GM13977 (cell line): Measurements from ENCODE around the gene FRAS1.

Experiments used
- DNase-seq: peaks from one replicate; pipeline ENCODE4 v3.0.0; 2012; ENCODE audit warnings: low spot score
- in situ Hi-C: fragments of 300-500 bp; cut with MboI; formaldehyde crosslinking; loops from one replicate; pipeline ENCODE4 v1.12.0; 2022; ENCODE audit warnings: low sequenced_read_pairs, low pct_unique_long_range_greater_than_20kb, mixed read lengths, inconsistent platforms; ENCODE audit not compliant: unreplicated experiment
- TF ChIP-seq, protein P1 (sequence below): IDR thresholded peaks from 2 replicates; pipeline ENCODE4 v1.5.1; 2012; ENCODE audit warnings: mild to moderate bottlenecking, control low read depth; ENCODE audit not compliant: insufficient read depth; ENCODE audit errors: extremely low read depth, missing control alignments

Gene FRAS1

DNA sequence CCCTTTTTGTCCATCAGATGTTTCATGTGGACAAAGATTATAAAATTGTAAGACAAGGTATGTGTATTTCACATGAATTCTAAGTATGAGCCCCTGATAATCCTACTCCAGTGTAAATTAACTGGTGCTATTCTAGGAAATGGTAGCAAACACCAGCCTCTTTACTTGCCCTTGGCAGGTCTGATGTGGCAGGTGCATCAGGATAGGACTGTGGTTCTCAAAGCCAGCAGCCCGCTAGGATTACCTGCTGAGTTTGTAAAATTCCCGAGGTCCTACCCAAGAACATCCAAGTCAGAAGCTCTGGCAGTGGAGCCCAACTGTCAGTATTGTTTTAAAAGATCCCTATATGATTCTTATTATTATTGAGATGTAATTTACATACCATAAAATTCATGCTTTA lies 320.4 kb downstream of the FRAS1 start:
- DNase-seq, result no peak
- TF ChIP-seq, protein P1, sequence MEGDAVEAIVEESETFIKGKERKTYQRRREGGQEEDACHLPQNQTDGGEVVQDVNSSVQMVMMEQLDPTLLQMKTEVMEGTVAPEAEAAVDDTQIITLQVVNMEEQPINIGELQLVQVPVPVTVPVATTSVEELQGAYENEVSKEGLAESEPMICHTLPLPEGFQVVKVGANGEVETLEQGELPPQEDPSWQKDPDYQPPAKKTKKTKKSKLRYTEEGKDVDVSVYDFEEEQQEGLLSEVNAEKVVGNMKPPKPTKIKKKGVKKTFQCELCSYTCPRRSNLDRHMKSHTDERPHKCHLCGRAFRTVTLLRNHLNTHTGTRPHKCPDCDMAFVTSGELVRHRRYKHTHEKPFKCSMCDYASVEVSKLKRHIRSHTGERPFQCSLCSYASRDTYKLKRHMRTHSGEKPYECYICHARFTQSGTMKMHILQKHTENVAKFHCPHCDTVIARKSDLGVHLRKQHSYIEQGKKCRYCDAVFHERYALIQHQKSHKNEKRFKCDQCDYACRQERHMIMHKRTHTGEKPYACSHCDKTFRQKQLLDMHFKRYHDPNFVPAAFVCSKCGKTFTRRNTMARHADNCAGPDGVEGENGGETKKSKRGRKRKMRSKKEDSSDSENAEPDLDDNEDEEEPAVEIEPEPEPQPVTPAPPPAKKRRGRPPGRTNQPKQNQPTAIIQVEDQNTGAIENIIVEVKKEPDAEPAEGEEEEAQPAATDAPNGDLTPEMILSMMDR, result no peak
- in situ Hi-C loops, result no loop called here

DNA sequence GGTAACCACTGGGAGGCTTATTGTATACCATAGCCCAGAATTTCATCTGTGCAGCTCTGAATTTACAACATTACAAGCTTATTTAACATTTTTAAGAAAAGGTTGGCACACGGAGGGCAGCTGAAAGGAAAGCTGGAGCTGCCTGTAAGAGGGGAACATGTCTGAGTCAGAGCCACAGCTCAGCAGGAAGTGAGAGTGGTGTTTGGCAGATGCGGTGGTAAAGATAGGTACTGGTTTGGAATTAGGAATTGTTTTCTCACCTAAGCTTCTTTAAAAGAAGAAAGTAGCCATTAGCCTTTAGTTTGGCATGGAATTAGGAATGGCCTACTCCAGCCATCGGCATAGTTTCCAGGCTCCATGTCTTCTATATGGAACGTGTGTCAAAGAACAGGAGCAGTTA lies 321.9 kb downstream of the FRAS1 start:
- TF ChIP-seq, protein P1, result no peak
- in situ Hi-C loops, result no loop called here
- DNase-seq, result no peak

DNA sequence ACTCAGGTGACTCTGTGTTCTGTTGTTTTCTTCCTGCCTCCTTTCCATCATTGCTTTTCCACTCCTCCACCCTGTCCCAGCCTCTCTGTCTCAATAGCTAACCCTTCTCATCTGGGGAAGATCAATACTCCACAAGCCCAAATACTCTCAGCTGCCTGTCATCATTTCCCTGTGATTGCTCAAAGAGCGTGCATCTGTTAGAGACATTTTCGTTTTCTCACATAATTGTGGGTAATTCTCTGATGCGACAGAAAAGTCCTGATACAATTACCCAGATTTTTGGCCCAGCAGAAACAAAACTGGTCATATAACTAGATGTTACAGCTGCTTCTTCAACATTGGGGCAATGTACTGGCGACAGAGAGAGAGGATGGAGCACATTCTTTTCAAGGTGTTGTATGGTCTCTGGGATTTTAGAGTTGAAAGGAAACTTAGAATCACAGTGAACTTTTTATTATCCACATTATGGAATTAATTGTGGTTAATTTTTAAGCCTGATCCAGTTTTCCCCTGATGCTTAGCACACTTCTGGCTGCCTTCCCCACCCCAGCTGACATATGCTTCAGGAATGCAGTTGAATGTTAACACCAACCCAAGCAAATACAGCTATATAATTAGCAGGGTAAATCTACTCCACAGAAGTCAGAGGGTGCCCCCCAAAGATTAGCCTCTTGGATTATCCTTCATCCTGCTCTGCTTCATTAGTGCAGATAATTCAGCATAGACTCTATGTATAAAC lies 323.0 kb downstream of the FRAS1 start:
- in situ Hi-C loops, result no loop called here
- DNase-seq, result no peak

DNA sequence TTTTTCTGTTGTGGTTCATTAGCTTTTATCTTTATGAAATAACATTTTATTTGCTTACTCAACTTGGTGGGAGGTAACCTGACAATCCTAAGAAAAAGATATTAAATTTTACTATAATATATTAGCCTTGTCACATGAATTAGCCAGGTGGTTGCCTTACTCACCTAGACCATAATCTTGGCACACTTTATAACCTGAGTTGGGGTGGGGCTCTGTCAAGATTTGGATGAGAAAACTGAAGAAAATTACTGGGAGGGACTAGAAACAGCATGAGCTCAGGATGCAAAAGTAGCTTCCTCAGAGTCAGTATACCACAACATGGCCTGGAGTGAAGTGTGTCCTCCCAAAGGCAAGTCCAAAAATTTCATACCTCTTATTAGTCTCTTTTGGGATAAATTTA lies 329.6 kb downstream of the FRAS1 start:
- TF ChIP-seq, protein P1, result no peak
- DNase-seq, result no peak
- in situ Hi-C loops, result no loop called here

More for the DNA sequence above, 323.0 kb downstream of the FRAS1 start:
- TF ChIP-seq, protein P1, result no peak

DNA sequence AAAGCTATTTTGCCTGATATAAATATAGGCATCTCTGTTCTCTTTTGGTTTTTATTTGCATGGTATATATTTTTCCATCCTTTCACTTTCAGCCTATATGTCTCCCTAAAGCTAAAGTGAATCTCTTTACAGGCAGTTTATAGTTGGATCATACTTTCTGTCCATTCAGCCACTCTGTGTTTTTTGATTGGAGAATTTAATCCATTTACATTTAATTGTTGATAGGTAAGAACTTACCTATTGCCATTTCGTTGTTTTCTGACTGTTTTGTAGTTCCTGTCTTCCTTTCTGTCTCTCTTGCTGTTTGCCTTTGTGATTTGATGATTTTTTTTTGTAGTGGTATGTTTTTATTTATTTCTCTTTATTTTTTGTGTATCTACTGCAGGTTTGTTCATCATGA lies 338.5 kb downstream of the FRAS1 start:
- in situ Hi-C loops, result no loop called here
- no peak for DNase-seq
- TF ChIP-seq, protein P1, result no peak

DNA sequence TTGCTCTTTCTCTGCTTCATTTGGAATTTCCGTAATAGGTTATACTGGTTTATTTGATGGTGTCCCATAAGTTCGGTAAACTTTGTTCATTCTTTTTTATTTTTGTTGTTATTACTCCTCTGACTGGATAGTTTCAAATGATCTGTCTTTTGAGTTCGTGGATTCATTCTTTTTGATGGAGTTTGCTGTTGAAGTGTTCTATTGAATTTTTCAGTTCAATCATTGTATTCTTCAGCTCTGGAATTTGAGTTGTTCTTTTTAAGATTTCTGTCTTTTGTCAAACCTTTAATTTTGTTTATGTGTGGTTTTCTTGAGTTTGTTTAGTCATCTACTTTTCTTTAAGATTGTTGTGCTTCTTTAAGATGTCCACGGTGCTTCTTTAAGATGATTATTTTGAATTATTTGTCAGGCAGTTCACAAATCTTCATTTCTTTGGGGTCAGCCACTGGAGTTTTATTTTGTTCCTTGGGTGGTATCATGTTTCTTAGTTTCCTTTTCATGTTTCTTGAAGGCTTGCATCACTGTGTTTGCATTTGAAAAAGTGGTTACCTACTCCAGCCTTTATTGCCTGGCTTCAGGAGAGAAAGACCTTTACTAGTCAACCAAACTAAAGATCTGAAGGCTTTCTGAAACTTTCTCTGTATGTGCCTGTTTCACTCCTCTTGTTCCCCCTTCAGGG lies 339.6 kb downstream of the FRAS1 start:
- DNase-seq, result no peak
- in situ Hi-C loops, result no loop called here
- TF ChIP-seq, protein P1, result no peak
